Germinal center (tissue), 1 donor: ENCODE data around the gene ITGB2.
"Not testable (repeated sequence)": the region's sequence is repeated elsewhere in the genome, so short reads cannot be mapped to it uniquely, and the experiment has no call there.

ENCODE experiments used
- DNase-seq: peaks from one replicate; pipeline ENCODE4 v3.0.0; 2012; ENCODE audit warnings: mixed read lengths, low spot score

The ITGB2 gene

DNA sequence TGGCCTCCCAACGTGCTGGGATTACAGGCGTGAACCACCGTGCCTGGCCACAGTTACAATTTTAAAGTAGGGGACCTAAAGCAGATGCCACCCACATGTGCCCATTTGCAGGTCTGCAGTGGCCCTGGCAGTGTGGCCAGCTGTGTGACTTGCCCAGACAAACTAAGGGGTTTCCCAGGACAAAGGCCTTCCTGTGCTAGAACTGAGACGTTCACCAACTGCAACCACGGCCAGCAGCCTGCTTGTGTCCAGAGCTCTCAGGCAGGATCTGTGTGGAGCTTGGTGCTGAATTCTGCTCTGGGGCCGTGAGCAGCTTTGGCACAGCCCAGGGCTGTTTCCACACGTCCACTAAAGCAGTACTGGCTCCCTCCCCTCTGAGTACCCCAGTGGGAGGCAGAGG is 36.6 kb downstream of the ITGB2 start:
- no peak for DNase-seq

GRCh38 chr21:44883250-44883649 is 37.4 kb downstream of the ITGB2 start:
- no peak for DNase-seq

DNA sequence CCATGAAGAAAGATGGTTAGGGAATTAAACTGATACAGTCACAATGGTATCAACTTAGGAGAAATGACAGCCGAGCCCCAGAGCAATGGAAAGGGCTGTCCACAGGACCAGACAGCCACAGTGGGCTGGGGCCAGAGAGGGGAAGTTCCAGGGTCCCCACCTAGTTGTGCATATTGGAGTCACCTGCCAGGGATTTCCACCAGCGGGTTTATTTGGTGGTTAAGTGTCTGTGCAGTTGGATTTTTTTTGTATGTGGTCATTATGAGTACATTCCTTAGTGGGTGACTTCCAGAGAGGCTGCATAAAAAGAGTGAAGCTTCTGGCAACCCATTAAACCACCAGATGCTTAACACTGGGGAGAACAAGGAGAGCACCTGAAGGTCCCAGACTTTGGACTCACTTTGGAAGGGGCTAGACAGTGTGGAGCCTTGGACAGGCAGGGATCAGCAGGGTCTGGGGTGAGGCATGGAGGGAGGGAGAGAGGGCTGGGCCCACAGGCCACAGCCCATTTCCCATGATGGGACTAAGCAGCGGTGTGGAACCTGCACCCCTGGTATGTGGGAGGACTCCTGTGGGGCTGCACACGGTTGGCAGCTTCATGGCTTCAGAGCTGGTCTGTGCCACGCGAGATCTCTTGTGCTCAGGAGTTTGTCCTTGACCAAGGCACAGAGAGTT is 39.4 kb downstream of the ITGB2 start:
- DNase-seq: no peak

- DNase-seq: no peak
Measured at GRCh38 chr21:44880405-44881197, 40.1 kb downstream of the ITGB2 start.

DNA sequence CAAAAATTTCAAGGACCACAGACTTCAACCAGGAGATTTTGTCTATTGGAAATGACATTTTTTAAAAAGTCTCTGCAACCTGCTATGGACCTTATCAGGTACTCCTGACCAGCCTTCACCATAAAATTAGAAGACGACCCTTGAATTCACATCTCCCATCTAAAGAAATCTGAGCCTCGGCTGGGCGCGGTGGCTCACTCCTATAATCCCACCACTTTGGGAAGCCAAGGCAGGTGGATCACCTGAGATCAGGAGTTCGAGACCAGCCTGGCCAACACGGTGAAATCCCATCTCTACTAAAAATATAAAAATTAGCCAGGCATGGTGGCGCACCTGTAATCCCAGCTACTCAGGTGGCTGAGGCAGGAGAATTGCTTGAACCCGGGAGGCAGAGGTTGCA is 41.5 kb downstream of the ITGB2 start:
- DNase-seq: not testable (repeated sequence)

DNA sequence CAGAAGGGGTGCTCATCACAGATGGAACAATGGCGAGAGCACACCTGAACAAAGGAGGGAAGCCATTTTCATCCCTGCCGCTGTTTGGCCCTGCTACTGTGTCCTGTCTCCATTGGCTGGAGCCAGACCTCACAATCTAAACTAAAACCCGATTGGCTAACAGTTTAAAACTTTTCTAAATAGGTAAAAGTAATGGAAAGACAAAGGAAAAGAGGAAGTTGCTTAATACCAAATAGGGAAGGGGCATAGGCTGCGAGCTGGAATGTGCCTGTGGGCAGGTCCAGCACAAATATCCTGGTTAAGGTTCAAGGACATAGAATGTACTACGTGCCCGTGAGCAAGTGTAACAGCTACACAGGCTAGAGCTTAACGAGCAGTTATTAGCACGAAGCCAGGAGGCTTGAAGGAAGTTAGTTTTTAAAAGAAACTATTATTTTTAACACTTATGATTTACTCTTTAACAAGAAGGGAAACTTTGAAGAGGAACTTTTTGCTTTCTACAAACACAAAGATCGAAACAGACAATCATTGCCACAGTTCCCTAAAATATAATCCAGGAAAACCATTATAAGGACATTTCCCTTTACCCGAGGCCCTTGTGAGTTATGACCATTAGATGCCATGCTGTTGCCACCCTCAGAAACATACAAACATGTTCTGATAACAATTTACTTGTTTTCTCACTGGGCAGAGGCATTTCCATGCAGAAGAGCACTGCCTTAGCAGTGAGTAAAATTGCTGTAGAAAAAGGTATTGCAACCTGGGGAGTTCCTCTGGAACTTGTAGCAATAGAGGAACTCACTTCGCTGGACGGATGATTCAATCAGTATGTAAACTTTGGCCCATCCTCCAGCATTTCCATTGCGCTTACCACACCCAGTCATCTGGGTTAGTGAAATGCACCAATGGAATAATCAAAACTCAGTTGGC is 42.4 kb downstream of the ITGB2 start:
- DNase-seq: no peak

DNA sequence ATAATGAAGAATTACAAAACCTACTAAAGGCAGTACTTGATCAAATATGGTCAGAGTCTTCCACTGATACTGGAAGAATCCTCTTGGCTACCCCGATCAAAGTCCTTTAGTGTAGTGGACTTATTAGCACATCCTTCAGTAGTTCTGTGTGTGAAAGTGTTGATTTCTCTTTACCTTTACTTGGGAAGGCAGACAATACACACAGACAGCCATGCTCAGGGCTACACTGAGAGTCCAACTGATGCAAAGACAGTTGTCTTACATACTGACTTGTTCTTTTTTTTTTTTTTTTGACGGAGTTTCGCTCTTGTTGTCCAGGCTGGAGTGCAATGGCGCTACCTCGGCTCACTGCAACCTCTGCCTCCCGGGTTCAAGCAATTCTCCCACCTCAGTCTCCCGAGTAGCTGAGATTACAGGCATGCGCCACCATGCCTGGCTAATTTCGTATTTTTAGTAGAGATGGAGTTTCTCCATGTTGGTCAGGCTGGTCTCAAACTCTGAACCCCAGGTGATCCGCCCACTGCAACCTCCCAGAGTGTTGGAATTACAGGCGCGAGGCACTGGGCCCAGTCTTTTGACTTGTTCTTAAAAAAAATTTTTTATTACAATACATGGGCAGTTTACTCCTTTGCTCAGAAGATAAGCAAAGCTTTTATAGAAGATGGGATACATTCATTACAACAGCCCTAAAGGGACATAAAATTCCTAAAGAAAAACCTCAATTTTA is 43.7 kb downstream of the ITGB2 start:
- DNase-seq: no peak

- no peak for DNase-seq
Measured at GRCh38 chr21:44875316-44875700, 45.4 kb downstream of the ITGB2 start.

GRCh38 chr21:44874497-44875315 is 46.0 kb downstream of the ITGB2 start:
- DNase-seq: peak; percentile 34

- DNase-seq: peak; percentile 47
Measured at GRCh38 chr21:44874240-44874496, 46.5 kb downstream of the ITGB2 start.

DNA sequence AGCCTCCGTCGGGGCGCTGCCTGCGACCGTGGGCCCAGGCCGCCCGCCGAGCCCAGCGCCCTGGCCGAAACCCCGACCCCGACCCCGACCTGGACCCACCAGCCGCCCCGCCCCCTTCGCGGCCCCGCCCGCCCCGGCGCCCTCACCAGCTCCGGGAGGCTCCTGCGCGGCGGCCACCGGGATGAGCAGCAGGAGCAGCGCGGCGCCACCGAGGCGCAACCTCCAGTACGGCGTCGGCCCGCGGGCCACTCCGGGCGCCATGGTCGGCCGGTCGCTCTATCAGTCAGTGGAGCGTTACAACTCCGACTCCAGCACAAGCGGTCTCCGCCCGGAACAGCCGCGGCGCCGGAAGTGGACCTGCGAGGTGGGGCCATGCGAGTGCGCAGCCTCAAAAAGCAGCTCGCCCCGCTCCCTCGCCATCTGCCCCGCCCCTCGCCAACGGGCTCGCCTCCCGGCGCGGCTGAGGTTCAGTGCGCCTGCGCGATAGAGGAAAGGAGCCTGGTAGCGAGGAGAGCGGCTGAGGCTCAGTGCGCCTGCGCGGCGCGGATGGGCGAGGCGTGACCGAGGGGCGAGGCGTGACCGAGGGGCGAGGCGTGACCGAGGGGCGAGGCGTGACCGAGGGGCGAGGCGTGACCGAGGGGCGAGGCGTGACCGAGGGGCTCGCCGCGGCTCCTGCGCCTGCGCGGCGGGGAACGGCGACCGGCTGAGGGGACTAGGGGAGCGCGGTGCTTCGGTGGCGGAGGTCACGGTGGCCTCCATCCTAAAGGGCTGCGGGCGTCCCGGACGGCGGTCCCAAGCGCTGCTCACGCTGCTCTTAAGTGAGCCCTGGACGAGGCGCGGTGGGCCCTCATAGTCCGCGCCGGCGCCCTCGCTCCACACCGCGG is 47.1 kb downstream of the ITGB2 start, which contains the start of gene PTTG1IP:
Gene PTTG1IP, minus strand, starts transcription at position 335 of the 884 bp plus-strand sequence. Its CDS starts 74 bp downstream, at position 261.
- DNase-seq: peak; percentile 100

DNA sequence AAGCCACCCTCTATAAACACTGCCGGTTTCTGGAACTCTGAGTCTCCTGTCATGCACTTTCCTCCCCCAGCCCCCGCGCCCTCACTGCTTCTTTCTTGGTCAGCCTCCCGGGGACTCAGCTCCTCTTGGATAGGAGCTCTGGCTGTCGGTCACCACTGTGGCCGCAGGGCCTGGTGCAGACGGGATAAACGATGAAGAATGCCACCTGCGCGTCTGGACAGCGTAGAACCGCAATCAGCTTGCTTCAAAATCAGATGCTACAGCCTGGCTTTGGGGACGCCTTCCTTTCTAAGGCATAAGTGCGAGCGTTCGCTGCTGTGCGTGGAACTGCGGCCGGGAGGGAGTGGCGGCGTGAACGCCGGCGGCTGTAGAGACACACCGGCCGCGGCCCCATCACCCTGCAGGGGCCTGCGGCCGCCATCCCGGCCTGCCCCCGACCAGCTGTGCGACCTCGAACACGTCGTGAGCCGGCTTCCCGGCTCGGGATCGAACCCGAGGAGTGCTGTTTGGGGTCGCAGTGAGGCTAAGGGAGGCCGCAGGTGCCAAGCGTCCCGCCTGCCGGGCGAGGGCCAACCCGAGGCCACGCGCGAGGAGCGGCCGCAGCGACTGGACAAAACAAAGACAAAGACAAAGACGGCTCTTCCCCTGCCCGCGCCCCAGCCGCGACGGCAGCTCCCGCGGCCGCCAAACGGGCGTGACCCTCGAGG is 47.9 kb downstream of the ITGB2 start:
- peak; percentile 30 for DNase-seq

DNA sequence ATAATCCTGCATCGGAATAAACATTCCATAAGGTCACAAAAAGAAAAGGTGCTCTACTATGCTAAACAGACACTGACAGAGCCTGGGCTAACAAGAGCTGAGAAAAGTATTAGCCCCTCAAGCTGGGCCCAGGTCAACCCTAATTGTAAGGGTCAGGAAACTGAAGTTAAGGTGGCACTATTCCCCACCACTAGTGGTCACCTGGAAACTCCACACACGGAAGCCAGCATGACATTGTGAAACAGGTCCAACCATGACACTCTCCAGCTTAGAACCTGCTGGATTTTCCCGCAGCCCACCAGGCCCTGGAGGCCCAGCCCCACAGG is 48.4 kb downstream of the ITGB2 start:
- DNase-seq: no peak

DNA sequence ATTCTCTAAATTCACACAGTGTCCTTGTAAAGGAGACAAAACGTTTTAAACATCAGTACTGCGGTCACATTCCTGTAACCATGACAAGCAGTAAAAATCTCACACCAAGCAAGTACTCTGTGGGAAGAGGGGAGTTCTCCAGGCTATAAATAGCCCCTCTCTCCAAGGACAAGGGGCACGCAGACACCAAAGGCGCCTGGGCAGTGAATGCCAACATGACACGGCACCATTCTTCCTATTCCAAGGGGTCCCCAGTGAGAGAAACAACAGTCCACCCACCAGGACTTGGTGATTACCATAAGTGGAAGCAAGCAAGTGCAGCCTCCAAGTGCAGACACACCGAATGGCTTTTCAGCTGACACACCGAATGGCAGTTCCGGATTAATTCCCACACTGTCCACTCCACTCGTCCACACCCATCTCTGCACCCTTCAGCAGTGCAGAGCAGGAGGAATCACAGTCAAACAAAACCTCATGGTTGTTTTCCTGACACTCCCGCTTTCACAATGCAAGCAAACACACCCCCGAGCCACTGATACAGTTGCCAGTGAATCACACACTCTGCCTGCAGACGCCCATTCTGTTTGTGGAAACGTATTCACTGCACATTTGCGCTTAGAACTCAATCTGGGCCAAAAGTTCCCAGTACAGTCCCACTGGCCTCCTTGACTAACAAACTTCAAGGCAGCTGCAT is 49.0 kb downstream of the ITGB2 start:
- DNase-seq: no peak

DNA sequence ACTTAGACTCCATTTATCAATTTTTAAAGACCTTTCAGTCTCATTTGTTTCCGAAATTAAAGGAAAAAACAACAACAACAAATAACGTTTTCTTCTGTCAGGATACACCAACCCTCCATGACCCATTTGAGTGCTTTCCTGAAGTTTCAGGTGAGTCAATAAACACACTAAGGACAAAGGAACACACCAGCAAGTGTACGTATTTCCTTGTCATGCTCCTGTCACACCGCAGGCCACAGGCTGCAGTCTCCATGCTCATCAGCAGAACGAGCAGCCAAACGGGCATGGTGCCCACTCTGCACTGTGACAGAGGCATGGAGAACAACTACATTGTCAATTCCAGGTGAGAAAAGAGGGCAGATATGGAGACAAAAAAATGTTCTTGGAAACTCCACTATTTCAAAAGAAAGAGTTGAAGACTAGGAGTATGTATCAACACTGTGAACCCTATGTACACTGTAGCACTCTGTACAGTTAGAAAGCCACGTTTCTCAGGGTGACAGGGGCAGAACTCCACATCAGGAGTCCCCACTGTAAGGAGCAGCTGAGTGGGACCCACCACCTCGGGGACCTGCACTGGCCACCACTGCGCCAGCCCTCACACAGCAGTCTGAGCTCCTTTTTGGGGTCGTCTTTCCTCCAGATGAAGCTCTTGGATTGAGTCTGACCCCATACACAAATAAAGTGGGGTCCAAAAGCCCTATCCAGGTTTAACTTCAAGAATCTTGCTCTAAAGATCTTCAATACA is 49.8 kb downstream of the ITGB2 start:
- no peak for DNase-seq

DNA sequence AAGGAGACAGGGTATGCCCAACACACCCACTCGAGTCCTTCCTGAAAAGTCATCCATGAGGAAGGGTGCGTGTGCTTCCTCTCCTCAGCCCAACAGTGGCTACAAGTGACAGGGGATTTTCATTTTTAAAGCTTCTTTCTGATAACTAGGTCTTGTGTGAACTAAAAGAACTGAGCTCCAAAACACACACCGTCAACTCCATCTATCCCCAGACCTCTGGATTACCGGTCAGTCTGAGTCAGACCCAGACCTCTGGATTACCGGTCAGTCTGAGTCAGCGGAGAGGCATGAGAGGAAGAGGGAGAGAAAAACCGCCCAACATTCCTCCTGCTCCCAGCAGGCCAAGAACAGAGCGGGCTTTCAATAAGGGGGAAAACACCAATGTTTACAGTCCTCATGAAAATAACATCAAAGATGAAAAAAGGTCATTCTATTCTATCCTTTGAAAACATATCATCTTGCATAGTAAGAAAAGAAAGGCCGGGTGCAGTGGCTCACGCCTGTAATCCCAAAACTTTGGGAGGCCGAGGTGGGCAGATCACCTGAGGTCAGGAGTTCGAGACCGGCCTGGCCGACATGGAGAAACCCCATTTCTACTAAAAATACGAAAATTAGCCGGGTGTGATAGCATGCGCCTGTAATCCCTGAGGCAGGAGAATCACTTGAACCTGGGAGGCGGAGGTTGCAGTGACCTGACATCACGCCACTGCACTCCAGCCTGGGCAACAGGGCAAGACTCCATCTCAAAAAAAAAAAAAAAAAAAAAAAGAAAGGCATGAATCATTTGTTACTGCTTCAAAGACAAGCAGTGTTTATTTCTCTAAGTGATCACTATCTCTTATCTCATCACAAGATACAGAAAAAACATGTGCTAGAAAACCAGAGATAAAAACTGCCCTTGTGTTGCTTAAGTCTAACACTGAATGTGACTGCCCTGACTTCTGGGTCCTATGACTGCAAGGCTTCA is 50.6 kb downstream of the ITGB2 start:
- no peak for DNase-seq

DNA sequence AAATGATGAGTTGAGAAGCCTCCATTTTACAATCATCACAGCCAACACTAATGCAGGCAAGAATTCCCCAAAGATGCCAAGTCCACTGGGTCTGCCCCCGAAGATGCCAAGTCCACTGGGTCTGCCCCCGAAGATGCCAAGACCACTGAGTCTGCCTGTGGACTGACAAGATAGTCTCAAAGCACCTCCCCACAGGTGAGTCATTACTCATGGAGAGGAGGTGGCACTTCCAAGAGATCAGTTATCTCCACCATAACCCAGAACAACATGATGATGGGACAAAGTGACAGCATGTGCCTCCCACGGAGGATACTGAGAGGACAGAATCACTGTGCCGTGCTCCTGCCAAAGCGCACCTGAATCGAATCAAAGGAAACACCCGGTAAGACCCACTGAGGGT is 52.0 kb downstream of the ITGB2 start:
- no peak for DNase-seq
